Measurements from ENCODE around the gene CSF3. TPM values are rescaled to one million over a fixed set of nuclear protein-coding genes. Genes with fewer than 3 reads are reported as not detected.
"Not testable (repeated sequence)": the region's sequence is repeated elsewhere in the genome, so short reads cannot be mapped to it uniquely, and the experiment has no call there.

Gene CSF3
- total RNA-seq, 4 donors from 2014 or later, result not detected

- WGBS, 2 donors, result 68 to 76% methylated on average over 4 of the region's 4 CpGs
- no peak overlapping the region for H3K4me3 ChIP-seq (replicated peaks in 1 of 3)
- DNase-seq, result peak; percentile 47 to 49
- H3K27ac ChIP-seq, result no peak overlapping the region
- no peaks in the 10 kb centered on the region for H3K9me3 ChIP-seq
- TF ChIP-seq POLR2A (IDR thresholded peaks at IDR 0.05), result no peak
- no peaks in the 10 kb centered on the region for H3K4me1 ChIP-seq
- intact Hi-C loops (cut with DNase I), result no loop called here
- no peaks in the 10 kb centered on the region for H3K27me3 ChIP-seq
- peaks cover 35 to 40% of the 10 kb centered on the region in 2 donors for H3K36me3 ChIP-seq
These were observed 16.2 kb upstream of the CSF3 start for GRCh38 chr17:39999067-39999466.

GRCh38 chr17:40000161-40000560 is 15.1 kb upstream of the CSF3 start:
- Histone ChIP-seq H3K36me3 (peaks cover 24 to 29% of the 10 kb centered on the region in 2 donors), H3K27ac (no peak overlapping the region), H3K27me3 (no peaks in the 10 kb centered on the region), H3K9me3 (no peaks in the 10 kb centered on the region), H3K4me3 (replicated peaks in 1 of 3) (no peak overlapping the region), H3K4me1 (no peaks in the 10 kb centered on the region)
- intact Hi-C loops (cut with DNase I), result no loop called here
- no peak for DNase-seq
- TF ChIP-seq CTCF (IDR thresholded peaks at IDR 0.05) (no peak), POLR2A (IDR thresholded peaks at IDR 0.05) (no peak)
- WGBS, 2 donors, result 87 to 88% methylated on average over 7 of the region's 7 CpGs

- H3K27ac ChIP-seq; H3K9me3 ChIP-seq; DNase-seq; H3K27me3 ChIP-seq; H3K4me1 ChIP-seq; intact Hi-C loops (cut with DNase I); H3K4me3 ChIP-seq (replicated peaks in 1 of 3): not testable (repeated sequence)
- 81 to 85% methylated on average over 8 of the region's 8 CpGs for WGBS, 2 donors
- peaks cover 14 to 17% of the 10 kb centered on the region in 2 donors for H3K36me3 ChIP-seq
These were observed 13.9 kb upstream of the CSF3 start for GRCh38 chr17:40001335-40001734.

GRCh38 chr17:40004072-40004471 is 11.2 kb upstream of the CSF3 start:
- intact Hi-C loops (cut with DNase I), result no loop called here
- no peaks in the 10 kb centered on the region for H3K27me3 ChIP-seq

GRCh38 chr17:40004712-40005111 is 10.5 kb upstream of the CSF3 start:
- H3K27me3 ChIP-seq, result no peaks in the 10 kb centered on the region
- no peak overlapping the region for H3K4me3 ChIP-seq (replicated peaks in 1 of 3)
- no peak overlapping the region for H3K27ac ChIP-seq
- H3K4me1 ChIP-seq, result no peaks in the 10 kb centered on the region
- DNase-seq, result no peak
- H3K36me3 ChIP-seq, result no peaks in the 10 kb centered on the region
- no peaks in the 10 kb centered on the region for H3K9me3 ChIP-seq
- TF ChIP-seq CTCF (IDR thresholded peaks at IDR 0.05) (no peak), POLR2A (IDR thresholded peaks at IDR 0.05) (no peak)
- intact Hi-C loops (cut with DNase I), result no loop called here
- 83 to 90% methylated on average over 7 of the region's 7 CpGs for WGBS, 2 donors

More at GRCh38 chr17:40004072-40004471, 11.2 kb upstream of the CSF3 start:
- no peaks in the 10 kb centered on the region for H3K9me3 ChIP-seq
- no peaks in the 10 kb centered on the region for H3K36me3 ChIP-seq
- WGBS, 2 donors, result 95 to 98% methylated on average over 9 of the region's 9 CpGs
- no peaks in the 10 kb centered on the region for H3K4me1 ChIP-seq
- TF ChIP-seq CTCF (IDR thresholded peaks at IDR 0.05) (no peak), POLR2A (IDR thresholded peaks at IDR 0.05) (no peak)
- no peak for DNase-seq
- H3K4me3 ChIP-seq (replicated peaks in 1 of 3), result no peak overlapping the region
- no peak overlapping the region for H3K27ac ChIP-seq

GRCh38 chr17:40005520-40005919 is 9.7 kb upstream of the CSF3 start:
- intact Hi-C loops (cut with DNase I), result no loop called here
- 93 to 95% methylated on average over 6 of the region's 6 CpGs for WGBS, 2 donors
- DNase-seq, result no peak
- Histone ChIP-seq H3K27me3 (no peaks in the 10 kb centered on the region), H3K4me3 (replicated peaks in 1 of 3) (no peak overlapping the region), H3K4me1 (no peaks in the 10 kb centered on the region), H3K9me3 (no peaks in the 10 kb centered on the region), H3K36me3 (no peaks in the 10 kb centered on the region), H3K27ac (no peak overlapping the region)
- no peak for TF ChIP-seq CTCF (IDR thresholded peaks at IDR 0.05)

- DNase-seq; H3K27me3 ChIP-seq; H3K27ac ChIP-seq; H3K4me3 ChIP-seq (replicated peaks in 1 of 3); H3K36me3 ChIP-seq; H3K9me3 ChIP-seq: not testable (repeated sequence)
- peaks cover 6 to 12% of the 10 kb centered on the region in 2 donors for H3K4me1 ChIP-seq
- WGBS, 2 donors, result 92 to 94% methylated on average over 22 to 23 of the region's 38 CpGs
- intact Hi-C loops (cut with DNase I), result loop anchor here (10.0 kb wide), 1 partner anchor 74 kb away; no protein-coding TSS in a partner anchor
These were observed 4.2 kb upstream of the CSF3 start for GRCh38 chr17:40010946-40011500.

- H3K9me3 ChIP-seq; H3K27me3 ChIP-seq; H3K27ac ChIP-seq; H3K36me3 ChIP-seq; DNase-seq; H3K4me3 ChIP-seq (replicated peaks in 1 of 3): not testable (repeated sequence)
- H3K4me1 ChIP-seq, result peaks cover 6 to 14% of the 10 kb centered on the region in 2 donors
- WGBS, 2 donors, result 84 to 86% methylated on average over 17 to 22 of the region's 22 CpGs
- intact Hi-C loops (cut with DNase I), result loop anchor here (10.0 kb wide), 1 partner anchor 73 kb away; no protein-coding TSS in a partner anchor
These were observed 3.1 kb upstream of the CSF3 start for GRCh38 chr17:40012017-40012647.

All from thyroid gland (tissue), 4 donors.